Spleen (tissue), 7 donors: Measurements from ENCODE around the gene IGSF9.

Experiments
- CTCF ChIP-seq, 11 experiments: fragments of 200-600 bp in 7 of 11; fragments of 450-650 bp in 4 of 11; sonication (generic) in 4 of 11; IDR thresholded peaks in 8 of 11; conservative IDR thresholded peaks in 3 of 11; 1 replicate in 7 of 11; 2 replicates in 4 of 11; pipeline versions ENCODE4 v1.4.0 to v1.8.0; 2016 to 2021; ENCODE audit warnings: antibody characterized with exemption in 11 of 11, inconsistent platforms in 4 of 11, mild to moderate bottlenecking in 1 of 11
- POLR2A ChIP-seq, 3 donors: fragments of 450-650 bp; IDR thresholded peaks; one replicate each; pipeline ENCODE4 v1.5.1; 2017; ENCODE audit warnings: antibody characterized with exemption in 3 of 3, mild to moderate bottlenecking in 1 of 3
- POLR2AphosphoS5 ChIP-seq, 3 donors: sonication (generic); formaldehyde crosslinking; IDR thresholded peaks; one replicate each; pipeline ENCODE4 v1.5.1; 2017; ENCODE audit warnings: antibody characterized with exemption in 3 of 3
- donor health status: DM: no; HTN: no; CAD: no; lungs with moderate emphysema.
- donor health status: DM: no; HTN: no; CAD: no.
- donor health status: DM: no; HTN: no; CAD: no.

- TF ChIP-seq CTCF (IDR thresholded peaks at IDR 0.05 in 8 of 11, conservative IDR thresholded peaks at IDR 0.05 in 3 of 11), result peak in 3 of 11 experiments; percentile 9 to 15 (median 11)
- TF ChIP-seq POLR2AphosphoS5 (IDR thresholded peaks at IDR 0.05), result peak; percentile 66 to 84 (median 71)
- TF ChIP-seq POLR2A (IDR thresholded peaks at IDR 0.05), result no peak
These were observed 21.2 kb downstream of the IGSF9 start for GRCh38 chr1:159924025-159924790.
